Measurements from ENCODE around the gene TREH.
"Not testable (repeated sequence)": the region's sequence is repeated elsewhere in the genome, so short reads cannot be mapped to it uniquely, and the experiment has no call there.

Gene TREH

DNA sequence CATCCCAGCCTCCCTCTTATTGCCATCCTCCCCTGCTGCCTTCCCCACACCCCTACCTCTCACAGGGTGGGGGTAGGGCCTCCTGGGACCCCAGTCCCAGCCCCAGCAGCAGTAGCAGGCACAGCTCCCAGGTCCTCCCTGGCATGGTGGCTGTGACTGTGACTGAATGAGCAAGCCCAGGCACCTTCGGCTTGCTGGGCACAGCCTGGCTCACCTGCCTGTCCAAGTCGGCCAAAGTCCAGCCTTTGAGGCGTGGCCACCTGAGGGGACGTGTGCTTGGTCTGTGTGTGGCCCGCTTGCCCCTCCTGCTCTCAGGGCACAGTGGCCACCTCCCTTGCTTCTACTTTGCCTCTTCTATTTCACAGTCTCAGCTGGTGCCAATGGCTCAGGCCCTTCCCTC is at the start of gene TREH:
Gene TREH, minus strand, starts transcription at position 168 of the 400 bp plus-strand sequence. Its CDS starts 23 bp downstream, at position 145.
- DNase-seq: no peak

- not testable (repeated sequence) for DNase-seq
These were observed 48.7 kb upstream of the TREH start for GRCh38 chr11:118728112-118728511.

- DNase-seq: not testable (repeated sequence)
These were observed 48.2 kb upstream of the TREH start for GRCh38 chr11:118727721-118728066.

DNA sequence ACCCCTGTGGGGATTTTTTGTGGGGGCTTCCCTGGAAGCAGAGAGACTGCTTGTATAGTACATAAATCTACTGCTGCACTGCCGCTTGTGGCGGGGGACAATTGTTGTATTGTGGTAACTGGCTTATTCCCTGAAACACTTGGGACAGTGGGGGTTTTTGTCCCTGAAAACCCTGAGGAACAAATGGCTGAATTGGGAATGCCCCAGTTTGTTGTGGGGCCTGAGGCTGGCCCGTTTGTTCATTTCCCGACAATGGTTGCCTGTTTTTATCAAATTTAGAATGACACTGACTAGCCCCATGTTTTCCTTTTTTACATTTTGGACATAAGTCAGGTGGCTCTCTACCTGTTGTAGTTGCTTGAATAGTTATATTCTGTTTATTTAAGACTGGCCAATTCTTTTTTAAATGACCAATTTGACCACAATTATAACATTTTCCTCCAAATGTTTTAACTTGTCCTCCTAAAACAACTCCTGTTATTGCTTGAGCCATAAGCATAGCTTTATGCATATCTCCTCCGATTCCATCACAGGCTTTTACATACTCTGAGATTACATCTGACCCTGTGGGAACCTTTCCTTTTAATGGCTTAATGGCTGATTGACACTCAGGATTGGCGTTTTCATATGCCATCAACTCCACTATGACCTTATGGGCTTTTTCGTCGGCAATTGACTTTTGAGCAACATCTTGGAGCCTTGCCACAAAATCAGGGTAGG is 47.7 kb upstream of the TREH start:
- peak in 3 of 51 donors; percentile 11 to 28 (median 16) for DNase-seq

GRCh38 chr11:118721478-118722015 is 42.1 kb upstream of the TREH start:
- not testable (repeated sequence) for DNase-seq

DNA sequence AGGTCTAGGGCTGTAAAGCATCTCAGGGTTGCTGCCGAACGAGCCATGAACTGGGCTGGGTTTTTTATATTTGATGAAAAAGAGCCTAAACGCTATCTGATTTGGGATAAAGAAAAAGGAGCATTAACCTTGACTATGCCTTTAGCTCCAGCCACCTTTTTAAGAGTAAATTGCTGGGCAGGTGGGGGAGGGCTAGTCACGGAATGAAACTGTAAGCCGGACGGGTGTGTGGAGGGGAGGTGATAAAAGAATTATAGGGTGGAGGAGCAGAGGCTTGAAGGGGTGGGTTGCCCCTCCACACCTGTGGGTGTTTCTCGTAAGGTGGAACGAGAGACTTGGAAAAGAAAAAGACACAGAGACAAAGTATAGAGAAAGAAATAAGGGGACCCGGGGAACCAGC is 41.3 kb upstream of the TREH start:
- not testable (repeated sequence) for DNase-seq

- not testable (repeated sequence) for DNase-seq
These were observed 40.6 kb upstream of the TREH start for GRCh38 chr11:118720078-118720477.

DNA sequence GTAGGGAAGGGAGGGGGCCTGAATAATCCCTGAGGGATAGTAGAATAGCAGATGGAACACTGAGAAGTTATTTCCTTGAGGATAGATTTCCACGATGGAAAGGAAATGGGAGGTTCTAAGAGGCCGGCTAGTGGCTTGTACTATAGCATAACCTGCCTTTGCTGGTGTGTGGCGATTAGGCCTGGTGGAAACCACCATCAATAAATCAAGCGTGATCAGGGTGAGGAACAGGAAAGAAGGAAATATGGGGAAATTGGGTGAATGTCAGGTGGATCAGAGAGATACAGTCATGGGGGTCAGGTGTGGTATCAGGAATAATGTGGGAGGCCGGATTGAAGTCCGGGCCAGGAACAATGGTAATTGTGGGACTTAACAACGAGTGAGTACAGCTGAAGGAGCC is 39.1 kb upstream of the TREH start:
- DNase-seq: not testable (repeated sequence)

DNA sequence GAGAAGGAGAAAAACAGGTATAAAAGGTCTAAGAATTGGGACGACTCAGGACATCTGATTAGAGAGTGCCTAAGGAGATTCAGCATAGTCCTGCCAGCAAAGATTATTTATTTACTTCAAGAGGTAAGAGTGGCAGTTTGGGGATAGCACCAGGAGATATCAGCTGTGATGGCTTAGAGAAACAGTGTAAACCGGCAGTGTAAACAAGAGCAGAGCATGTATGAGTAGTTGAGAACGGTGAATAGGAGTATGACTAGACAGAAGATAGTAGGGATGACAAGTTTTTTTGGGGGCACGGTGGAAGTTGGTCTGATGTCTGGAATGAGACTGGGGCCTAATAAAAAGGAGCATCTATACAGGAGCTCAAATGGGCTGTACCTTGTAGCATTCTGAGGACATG is 38.3 kb upstream of the TREH start:
- DNase-seq: not testable (repeated sequence)

DNA sequence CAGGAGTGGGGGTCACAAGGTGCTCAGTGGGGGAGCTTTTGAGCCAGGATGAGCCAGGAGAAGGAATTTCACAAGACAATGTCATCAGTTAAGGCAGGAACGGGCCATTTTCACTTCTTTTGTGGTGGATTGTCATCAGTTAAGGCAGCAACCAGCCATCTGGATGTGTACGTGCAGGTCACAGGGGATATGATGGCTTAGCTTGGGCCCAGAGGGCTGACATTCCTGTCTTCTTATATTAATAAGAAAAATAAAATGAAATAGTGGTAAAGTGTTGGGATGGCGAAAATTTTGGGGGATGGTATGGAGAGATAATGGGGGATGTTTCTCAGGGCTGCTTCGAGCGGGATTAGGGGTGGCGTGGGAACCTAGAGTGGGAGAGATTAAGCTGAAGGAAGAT is 37.8 kb upstream of the TREH start:
- not testable (repeated sequence) for DNase-seq

- peak in 1 of 51 donors; percentile 11 for DNase-seq
These were observed 36.4 kb upstream of the TREH start for GRCh38 chr11:118715837-118716260.

GRCh38 chr11:118715245-118715831 is 35.9 kb upstream of the TREH start:
- DNase-seq: no peak

DNA sequence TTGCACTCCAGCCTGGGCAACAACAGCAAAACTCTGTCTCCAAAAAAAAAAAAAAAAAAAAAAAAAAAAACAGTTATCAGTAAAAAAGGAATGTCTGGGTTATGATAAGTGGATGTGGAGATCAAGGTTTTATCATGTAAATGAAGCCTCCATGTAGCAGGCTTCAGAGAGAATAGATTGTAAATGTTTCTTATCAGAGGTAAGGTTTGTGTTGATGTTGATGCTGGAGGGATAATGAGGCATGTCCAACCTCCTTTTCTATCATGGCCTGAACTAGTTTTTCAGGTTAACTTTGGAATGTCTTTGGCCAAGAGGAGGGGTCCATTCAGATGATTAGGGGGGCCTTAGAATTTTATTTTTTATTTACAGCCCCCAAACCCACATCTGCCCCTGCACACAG is 35.4 kb upstream of the TREH start:
- no peak for DNase-seq

DNA sequence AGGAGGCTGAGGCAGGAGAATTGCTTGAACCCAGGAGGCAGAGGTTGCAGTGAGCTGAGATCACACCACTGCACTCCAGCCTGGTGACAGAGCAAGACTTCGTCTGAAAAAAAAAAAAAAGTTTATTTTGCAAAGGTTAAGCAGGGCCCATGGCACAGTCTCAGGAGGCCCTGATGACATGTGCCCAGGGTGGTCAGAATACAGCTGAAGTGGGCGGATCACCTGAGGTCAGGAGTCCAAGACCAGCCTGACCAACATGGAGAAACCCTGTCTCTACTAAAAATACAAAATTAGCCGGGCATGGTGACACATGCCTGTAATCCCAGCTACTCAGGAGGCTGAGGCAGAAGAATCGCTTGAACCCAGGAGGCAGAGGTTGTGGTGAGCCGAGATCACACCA is 35.0 kb upstream of the TREH start:
- DNase-seq: not testable (repeated sequence)

GRCh38 chr11:118708296-118708695 is 28.8 kb upstream of the TREH start:
- no peak for DNase-seq

- no peak for DNase-seq
These were observed 27.0 kb upstream of the TREH start for GRCh38 chr11:118706546-118706825.

DNA sequence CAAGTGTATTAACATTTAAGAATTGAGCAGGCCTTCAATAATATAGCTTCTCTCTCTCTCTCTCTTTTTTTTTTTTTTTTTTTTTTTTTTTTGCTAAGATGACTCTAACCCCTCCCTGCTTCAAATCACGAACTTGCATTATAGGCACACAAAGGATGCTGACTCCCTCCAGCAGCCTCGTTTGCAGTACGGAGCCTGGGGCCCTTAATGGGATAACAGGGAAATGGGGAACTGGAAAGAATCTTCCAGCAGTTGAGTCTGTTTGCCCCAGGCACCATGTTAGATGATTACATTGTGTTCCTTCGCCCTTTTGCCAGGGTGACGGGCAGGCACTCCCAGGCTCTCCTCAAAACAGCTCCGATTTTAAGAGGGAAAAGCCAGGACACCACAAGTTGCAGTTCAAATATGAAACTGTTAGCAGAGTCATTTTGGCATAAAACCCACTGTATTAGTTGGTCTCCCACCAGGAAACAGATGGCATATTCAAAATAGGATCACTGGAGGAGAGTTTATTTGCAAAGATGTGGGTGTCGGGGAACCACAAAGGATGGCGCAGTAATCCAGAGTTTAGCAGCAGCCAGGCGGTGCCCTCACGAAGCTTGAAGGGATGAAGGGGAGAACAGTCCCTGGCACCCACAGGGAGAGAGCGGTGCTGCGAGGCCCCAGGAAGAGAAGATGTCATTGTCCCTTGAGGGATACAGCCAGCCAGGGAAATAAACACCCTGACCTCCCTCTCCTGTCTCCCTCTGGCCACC is 26.5 kb upstream of the TREH start:
- DNase-seq: peak in 8 of 51 donors; percentile 5 to 49 (median 22)

GRCh38 chr11:118705111-118705741 is 25.8 kb upstream of the TREH start:
- peak in 31 of 51 donors; percentile 10 to 83 (median 41) for DNase-seq

- DNase-seq: peak in 18 of 51 donors; percentile 12 to 53 (median 28)
These were observed 24.2 kb upstream of the TREH start for GRCh38 chr11:118703563-118704106.

GRCh38 chr11:118699506-118700220 is 20.2 kb upstream of the TREH start:
- no peak for DNase-seq

DNA sequence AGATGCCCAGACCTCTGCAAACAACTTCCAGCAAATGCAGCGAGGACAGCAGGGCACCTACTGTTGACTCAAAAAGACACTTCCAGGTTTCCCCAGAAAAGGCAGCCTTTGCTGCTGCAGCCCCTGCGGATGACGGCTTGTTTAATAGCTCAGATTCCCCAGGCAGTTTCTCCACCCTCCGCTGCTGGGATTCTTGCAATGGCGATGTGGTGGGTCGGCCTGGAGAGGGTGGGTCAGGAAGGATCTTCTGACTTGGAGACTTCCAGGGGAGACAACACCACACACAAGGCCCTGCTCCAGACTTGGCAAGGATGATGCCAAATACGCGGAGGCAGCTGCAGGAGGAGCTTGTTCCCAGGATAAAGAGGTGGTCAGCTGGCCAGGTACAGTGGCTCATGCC is 17.9 kb upstream of the TREH start:
- no peak for DNase-seq
